ENCODE results near the gene LGI2.
"Not testable (repeated sequence)": the region's sequence is repeated elsewhere in the genome, so short reads cannot be mapped to it uniquely, and the experiment has no call there.

DNA sequence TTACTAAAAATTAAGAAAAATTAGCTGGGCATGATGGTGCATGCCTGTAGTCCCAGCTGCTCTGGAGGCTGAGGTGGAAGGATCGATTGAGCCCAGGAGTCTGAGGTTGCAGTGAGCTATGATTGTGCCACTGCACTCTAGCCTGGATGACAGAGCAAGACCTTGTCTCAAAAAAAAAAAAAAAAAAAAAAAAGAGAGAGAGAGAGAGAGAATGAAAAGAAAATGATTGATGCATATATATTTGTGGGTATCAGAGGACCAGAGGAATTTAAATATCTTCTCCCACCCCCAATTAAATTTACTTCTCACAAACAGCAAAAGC lies 16.1 kb downstream of the LGI2 start:
- TF ChIP-seq, protein P1, sequence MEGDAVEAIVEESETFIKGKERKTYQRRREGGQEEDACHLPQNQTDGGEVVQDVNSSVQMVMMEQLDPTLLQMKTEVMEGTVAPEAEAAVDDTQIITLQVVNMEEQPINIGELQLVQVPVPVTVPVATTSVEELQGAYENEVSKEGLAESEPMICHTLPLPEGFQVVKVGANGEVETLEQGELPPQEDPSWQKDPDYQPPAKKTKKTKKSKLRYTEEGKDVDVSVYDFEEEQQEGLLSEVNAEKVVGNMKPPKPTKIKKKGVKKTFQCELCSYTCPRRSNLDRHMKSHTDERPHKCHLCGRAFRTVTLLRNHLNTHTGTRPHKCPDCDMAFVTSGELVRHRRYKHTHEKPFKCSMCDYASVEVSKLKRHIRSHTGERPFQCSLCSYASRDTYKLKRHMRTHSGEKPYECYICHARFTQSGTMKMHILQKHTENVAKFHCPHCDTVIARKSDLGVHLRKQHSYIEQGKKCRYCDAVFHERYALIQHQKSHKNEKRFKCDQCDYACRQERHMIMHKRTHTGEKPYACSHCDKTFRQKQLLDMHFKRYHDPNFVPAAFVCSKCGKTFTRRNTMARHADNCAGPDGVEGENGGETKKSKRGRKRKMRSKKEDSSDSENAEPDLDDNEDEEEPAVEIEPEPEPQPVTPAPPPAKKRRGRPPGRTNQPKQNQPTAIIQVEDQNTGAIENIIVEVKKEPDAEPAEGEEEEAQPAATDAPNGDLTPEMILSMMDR (IDR thresholded peaks at IDR 0.05), result not testable (repeated sequence)
- not testable (repeated sequence) for TF ChIP-seq POLR2AphosphoS5 (IDR thresholded peaks at IDR 0.05)

Measured in prostate gland (tissue), 2 donors.